Left ventricle myocardium inferior (tissue), 1 donor: ENCODE results near the gene TSPO2. TPM values are rescaled to one million over a fixed set of nuclear protein-coding genes. Genes with fewer than 3 reads are reported as not detected.
A peak's percentile ranks its signal among the peaks of the same experiment; 100 is the strongest.

Experiments
- DNase-seq: peaks from one replicate; pipeline ENCODE4 v3.0.0-alpha.2; 2020
- H3K27ac ChIP-seq: fragments of 200-600 bp; replicated peaks from 2 replicates; pipeline ENCODE4 v1.8.0; 2021
- H3K27me3 ChIP-seq: fragments of 200-600 bp; 2 replicates; pipeline ENCODE4 v1.8.0; 2021; ENCODE audit warnings: low read depth
- H3K36me3 ChIP-seq: fragments of 200-600 bp; 2 replicates; pipeline ENCODE4 v1.8.0; 2021
- H3K4me1 ChIP-seq: fragments of 200-600 bp; 2 replicates; pipeline ENCODE4 v1.8.0; 2021
- H3K4me3 ChIP-seq: fragments of 200-600 bp; 2 replicates; pipeline ENCODE4 v1.8.0; 2021; ENCODE audit warnings: mild to moderate bottlenecking, moderate library complexity
- H3K9me3 ChIP-seq: fragments of 200-600 bp; replicated peaks from 2 replicates; pipeline ENCODE4 v1.8.0; 2021
- CTCF ChIP-seq: fragments of 200-600 bp; IDR thresholded peaks from 2 replicates; pipeline ENCODE4 v1.8.0; 2021; ENCODE audit warnings: antibody characterized with exemption, mild to moderate bottlenecking, borderline replicate concordance
- intact Hi-C: fragments of 100-400 bp; cut with micrococcal nuclease; formaldehyde crosslinking; loops from one replicate; pipeline ENCODE4 v1.11.0; 2022
- total RNA-seq: library from RNA; stranded (reverse); fragmentation: NEBNext Ultra II Directional; extraction: Animal tissue kit (Norgen Biotek cat#: 25700); gene quantifications from one replicate; pipeline ENCODE4 v1.2.1, GENCODE V29; 2021
- donor health status: DM: no; HTN: yes; CAD: no; lungs with severe emphysema.

The TSPO2 gene
- total RNA-seq, 1 donor from 2014 or later = not detected

DNA sequence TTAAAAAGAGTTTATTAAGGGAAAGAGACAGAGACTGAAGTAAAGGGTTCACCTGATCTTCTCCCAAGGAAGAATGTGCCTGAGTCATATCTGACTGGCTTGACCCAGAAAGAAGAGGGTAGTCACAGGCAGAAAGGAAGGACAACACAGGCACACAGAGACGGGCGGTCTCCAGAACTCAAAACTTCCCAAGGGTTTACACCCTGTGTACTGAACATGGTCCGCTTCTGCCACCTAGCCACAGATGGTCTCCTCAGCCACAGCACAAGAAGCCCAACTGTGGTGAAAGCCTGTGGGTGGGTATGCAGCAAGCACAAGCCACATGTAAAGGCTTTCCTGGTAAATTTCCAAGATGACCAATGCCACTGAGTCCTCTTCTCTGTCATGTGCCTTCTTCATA lies 20.4 kb upstream of the TSPO2 start:
- H3K27me3 ChIP-seq = no peaks in the 10 kb centered on the region
- no peak overlapping the region for H3K27ac ChIP-seq
- no peaks in the 10 kb centered on the region for H3K9me3 ChIP-seq
- no peak overlapping the region for H3K4me3 ChIP-seq
- intact Hi-C loops = no loop called here
- DNase-seq = peak; percentile 34
- TF ChIP-seq CTCF = peak; percentile 53
- no peaks in the 10 kb centered on the region for H3K4me1 ChIP-seq
- H3K36me3 ChIP-seq = no peaks in the 10 kb centered on the region

GRCh38 chr6:41022294-41022693 lies 20.0 kb upstream of the TSPO2 start:
- H3K4me1 ChIP-seq = peaks cover 3% of the 10 kb centered on the region
- intact Hi-C loops = no loop called here
- H3K9me3 ChIP-seq = no peaks in the 10 kb centered on the region
- no peak for TF ChIP-seq CTCF
- H3K27me3 ChIP-seq = no peaks in the 10 kb centered on the region
- no peak for DNase-seq
- H3K4me3 ChIP-seq = no peak overlapping the region
- H3K27ac ChIP-seq = no peak overlapping the region
- H3K36me3 ChIP-seq = no peaks in the 10 kb centered on the region

DNA sequence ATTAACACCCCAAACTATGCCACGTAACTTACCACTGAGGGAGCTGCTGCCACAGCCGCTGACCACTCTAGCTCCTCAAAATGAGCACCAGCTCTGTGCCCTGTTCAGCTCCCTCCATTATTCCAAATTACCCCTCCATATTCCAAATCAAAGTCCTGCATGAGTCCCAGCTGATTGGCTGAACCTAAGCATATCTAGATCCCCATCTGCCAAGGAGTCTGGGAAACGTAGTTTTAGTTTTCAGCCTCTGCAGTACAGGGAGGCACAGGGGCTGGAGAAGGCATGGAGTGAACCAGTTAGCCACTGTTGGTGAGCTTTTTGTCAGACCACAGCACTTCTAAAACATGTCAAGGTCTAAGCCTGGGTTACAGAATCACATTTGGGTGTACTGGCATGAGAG lies 19.2 kb upstream of the TSPO2 start:
- no peak for DNase-seq
- H3K27ac ChIP-seq = no peak overlapping the region
- H3K27me3 ChIP-seq = no peaks in the 10 kb centered on the region
- TF ChIP-seq CTCF = no peak
- H3K36me3 ChIP-seq = no peaks in the 10 kb centered on the region
- intact Hi-C loops = no loop called here
- no peak overlapping the region for H3K4me3 ChIP-seq
- peaks cover 10% of the 10 kb centered on the region for H3K4me1 ChIP-seq
- H3K9me3 ChIP-seq = no peaks in the 10 kb centered on the region

- Histone ChIP-seq H3K27me3 (no peaks in the 10 kb centered on the region), H3K36me3 (no peaks in the 10 kb centered on the region), H3K9me3 (no peaks in the 10 kb centered on the region), H3K4me1 (peaks cover 18% of the 10 kb centered on the region), H3K27ac (no peak overlapping the region), H3K4me3 (no peak overlapping the region)
- no peak for DNase-seq
- no peak for TF ChIP-seq CTCF
- intact Hi-C loops = no loop called here
These were observed 16.2 kb upstream of the TSPO2 start for GRCh38 chr6:41025966-41026530.

DNA sequence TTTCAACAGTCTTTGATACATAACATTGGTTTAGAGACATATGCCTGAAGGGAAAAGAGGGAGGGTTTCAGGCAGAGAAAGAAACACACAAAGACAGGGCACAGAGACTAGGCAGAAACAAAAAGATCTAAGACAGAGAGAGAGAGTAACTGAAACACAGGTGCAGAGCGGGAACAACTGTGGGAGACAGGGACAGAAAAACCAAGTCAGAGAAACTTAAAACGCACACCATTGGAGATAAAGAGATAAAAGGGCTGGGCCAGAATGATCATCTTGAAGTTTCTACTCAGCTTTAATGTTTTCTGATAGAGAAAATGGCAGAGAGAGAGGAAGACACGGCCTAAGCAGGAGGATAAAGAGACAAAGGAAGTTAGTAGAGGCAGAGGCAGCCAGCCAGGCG lies 15.0 kb upstream of the TSPO2 start:
- intact Hi-C loops = no loop called here
- no peak for TF ChIP-seq CTCF
- Histone ChIP-seq H3K36me3 (no peaks in the 10 kb centered on the region), H3K9me3 (no peaks in the 10 kb centered on the region), H3K27me3 (no peaks in the 10 kb centered on the region), H3K27ac (peak overlapping the region; percentile 80), H3K4me3 (peak overlapping the region; percentile 69), H3K4me1 (peaks cover 18% of the 10 kb centered on the region)
- no peak for DNase-seq
